HG03095 (cell line): ENCODE data around the gene PTPN6.

Experiments used
- ATAC-seq: cut with Tn5 transposase; IDR thresholded peaks from one replicate; pipeline ENCODE4 v1.9.1; 2021; ENCODE audit warnings: moderate library complexity; ENCODE audit not compliant: unreplicated experiment

Gene PTPN6

DNA sequence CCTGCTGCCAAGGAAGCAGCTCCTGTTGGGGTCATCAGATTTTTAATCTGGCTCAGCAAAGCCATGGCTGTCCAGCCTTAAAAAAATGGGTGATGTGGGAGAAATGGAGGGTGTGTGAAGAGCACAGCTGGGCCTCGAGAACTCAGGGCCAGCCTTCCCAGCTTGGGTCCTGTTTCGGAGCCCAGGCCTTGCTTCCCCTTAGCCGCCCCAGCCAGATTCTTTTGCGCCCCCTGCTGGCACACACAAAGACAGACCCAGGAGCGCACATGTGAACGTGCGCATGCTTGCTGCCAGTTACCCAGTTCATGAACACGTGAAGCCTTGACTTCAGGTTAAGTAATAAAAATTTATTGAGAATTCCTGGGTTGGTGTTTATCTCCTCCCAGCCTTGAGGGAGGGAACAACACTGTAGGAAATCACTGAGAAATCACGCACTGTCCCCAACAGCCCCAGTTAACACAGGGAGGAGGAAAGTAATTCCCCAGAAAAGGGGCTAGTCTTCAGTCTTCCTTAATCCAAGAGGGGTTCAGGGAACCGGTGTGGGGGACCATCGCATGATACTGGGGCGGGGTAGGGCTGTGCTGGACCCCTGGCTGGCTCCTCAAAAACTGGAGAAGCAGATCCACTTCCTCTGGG, 14.0 kb downstream of the PTPN6 start:
- no peak for ATAC-seq

DNA sequence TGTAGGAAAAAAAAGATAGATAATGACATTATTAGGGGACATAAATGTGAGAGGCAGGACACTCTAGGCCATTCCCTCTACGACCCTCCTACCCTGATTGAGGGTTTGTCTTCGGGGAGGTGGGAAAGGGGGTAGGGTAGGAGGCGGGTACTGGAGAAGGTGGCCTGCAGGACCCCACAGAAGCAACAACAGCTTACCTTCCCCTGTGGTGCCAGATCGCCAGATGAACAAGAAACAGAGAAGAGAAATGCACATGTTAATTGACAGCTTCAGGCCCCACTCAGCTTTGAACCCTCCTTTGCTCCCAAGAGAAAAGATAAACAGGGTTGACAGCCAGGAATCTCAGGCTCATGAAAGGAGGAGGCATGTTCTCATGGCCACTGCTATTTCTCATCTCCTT, 14.6 kb downstream of the PTPN6 start:
- ATAC-seq, result no peak

DNA sequence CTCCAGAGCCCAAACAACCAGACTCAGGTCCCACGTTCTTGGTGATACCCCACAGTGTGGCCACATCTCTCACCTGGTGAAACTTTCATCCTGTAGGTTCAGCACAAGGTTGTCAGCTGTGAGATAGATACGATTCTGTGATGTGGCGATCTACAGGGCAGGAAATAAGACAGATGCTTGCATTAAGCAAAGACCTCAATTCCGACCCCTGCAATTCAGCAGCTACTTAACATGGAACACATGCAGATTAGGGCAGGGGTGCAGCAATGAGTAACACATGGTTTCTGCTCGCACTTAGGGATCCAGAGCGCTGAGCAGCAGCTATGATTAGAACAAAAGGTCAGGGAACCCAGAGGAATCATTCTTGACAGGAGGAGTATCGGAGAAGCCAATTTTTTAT, 15.2 kb downstream of the PTPN6 start:
- ATAC-seq, result no peak

DNA sequence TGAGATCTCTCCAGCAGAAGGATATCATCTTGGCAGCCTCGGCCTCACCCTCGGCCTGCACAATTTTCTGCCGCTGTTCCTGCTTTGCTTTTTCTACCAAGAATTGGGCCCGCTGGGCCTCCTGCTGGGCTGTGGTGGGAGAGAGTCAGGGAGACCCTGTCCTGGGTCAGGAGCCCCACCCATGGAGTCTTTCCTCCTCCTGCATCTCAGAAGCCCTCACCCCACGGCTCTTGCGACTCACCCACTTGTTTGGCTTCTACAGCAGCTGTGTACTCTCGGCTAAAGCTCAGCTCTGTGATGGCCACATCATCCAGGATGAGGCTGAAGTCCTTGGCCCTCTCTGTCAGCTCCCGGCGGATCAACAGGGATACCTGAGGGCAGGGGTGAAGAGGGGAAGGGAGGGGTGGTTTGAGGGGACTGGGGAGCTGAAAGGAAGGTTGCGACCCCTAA, 16.5 kb downstream of the PTPN6 start:
- no peak for ATAC-seq

DNA sequence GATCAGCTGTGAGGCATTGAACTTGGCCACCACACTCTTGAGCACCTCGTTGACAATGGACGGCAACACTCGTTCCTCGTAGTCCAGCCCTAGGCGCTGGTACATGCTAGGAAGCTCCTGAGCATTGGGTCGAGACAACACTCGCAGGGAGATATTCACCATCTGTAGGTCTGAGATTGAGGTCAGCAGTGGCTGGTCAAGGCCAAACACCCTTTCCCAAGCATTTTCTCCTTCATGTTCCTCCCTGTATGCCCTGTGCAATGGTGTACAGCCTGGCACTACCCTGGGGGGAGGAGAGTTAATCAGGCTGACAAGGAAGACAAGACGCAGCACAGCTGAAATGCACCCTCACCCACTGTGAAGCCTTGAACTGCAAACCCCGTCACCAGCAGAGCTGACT, 17.3 kb downstream of the PTPN6 start:
- ATAC-seq, result no peak

DNA sequence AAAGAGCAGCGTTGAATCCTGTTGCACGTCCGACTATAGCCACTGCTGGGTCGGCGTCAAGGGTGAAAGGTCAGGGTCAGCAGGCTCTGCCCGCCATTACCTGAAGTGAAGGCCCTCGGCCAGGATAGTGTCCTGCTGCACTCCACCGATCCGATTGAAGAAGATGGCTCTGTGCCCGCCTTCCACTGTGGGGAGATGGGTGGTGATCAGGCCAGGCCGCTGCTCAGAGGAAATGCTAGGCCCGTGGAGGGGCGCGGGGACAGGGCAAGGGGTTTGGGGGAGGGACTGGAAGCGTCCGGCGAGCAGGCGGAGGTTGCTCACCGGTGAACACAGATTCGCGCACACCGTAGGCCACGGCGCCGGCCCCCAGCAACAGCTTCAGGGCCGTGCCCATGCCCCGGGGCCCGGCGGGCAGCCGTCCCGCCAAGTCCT, 19.0 kb downstream of the PTPN6 start:
- peak; percentile 1 for ATAC-seq

DNA sequence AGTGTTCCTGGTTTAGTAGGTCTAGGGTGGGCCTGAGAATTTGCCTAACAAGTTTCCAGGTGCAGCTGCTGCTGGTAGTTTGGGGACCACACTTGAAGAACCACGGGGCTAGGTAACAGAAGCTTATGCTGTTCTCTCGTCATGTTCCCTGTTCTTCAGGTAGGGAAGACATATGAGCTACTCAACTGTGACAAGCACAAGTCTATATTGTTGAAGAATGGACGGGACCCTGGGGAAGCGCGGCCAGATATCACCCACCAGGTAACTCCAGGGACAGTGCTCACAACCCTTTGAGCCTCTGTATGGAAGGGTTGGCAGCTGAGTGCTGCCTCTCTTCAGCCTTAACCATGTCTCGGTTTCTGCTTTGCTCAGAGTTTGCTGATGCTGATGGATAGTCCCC, 23.0 kb downstream of the PTPN6 start:
- no peak for ATAC-seq

DNA sequence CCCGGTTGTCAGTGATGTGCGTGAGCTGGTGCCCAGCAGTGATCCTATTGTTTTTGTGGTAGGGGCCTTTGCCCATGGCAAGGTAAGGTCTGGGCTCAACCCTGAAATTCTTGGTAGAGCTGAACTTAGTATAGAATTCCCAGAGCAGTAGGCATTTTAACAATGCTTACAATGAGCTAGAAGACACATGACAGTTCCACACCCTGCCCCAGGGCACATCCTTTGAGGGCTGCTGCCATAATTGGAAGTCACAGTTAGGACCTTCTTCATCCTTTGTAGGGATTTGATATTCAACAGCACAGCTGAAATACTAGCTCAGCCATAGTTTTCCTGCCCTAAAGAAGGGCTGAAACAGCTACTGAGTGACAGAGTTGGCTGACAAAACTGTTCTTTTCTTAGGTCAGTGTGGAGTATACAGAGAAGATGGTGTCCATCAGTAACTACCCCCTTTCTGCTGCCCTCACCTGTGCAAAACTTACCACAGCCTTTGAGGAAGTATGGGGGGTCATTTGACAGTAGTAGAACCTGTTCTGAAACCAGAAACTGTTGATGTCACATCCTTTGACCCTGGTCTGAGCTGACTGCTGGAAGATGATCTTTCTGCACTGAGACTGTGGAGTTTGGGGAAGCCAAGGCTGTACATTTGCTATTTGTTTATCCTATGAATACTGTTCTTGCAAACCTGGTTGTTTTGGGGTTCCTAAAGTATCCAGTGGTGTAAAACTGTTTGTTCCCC, 24.3 kb downstream of the PTPN6 start:
- ATAC-seq, result no peak

DNA sequence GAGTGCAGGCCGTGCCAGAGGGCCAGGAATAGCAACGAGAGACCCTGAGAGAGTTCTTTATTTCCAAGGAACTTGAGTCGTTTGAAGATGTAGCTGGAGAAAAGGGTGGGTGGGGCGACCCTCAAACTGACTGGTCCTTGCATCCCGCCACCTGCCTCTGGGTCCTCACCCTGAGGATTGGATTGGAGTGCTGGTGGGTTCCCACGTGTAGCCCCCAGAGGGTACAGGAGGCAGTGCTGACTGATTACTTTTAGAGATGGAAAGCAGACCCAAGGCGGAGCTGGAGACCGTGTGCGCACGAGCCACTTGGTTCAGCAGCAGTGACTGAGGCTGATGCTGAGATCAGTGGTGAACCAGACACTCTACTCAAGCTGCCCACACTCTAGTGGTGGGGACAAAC, 26.5 kb downstream of the PTPN6 start:
- ATAC-seq, result no peak

DNA sequence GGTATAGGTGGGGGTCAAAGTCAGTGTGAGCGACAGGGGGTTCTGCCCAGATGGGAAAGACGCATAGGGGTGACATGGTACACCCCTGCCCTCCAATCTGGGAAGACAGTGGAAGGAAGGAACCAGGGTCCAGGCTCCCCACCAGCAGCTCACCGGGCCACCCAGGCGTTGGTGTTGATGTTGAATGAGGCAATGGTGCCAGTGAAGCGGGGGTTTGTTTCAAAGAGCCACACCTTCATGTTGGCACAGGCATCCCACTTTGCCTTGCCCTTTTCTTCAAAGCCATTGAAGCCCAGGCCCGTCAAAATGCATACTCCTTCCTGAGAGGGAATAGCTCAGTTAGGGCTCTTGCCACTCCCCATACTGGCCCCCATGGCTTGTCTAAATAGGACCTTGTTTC, 27.0 kb downstream of the PTPN6 start:
- no peak for ATAC-seq

DNA sequence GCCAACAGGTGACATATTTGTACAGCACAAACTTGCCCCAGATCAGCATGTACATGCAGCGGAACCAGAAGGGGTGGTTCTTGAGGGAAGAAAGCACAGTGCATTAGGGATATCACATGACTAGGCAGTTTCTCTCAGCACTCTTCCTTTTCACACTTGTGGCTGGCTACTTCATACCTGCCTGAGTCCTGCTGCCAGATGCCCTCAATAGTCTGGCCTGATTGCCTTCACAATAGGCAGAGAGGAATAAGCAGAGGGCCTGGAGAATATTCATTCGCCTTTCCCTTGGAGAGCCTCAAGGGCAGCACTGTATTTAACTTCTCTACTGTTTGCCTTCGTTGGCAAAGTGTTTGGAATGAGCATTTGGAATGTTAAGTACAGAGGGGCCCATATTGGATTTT, 27.5 kb downstream of the PTPN6 start:
- no peak for ATAC-seq

DNA sequence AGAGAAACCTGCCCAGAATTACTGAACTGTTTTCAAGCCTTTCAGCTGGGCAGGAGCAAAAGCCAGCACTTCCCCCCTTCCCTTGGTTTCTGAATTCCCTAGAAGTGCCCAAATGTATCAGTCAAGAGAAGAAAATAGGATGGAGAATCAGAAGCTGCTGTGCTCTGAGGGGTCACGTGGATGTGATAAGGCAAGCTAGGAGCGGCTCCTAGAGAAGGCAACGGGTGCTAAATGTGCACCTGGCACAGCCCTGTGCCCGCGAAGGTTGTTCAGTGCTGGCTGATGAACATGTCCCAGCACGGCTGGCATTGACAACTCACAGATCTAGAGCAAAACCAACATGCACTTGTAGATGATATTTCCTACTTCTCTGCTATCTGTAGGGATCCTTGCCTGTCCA, 27.9 kb downstream of the PTPN6 start:
- no peak for ATAC-seq

DNA sequence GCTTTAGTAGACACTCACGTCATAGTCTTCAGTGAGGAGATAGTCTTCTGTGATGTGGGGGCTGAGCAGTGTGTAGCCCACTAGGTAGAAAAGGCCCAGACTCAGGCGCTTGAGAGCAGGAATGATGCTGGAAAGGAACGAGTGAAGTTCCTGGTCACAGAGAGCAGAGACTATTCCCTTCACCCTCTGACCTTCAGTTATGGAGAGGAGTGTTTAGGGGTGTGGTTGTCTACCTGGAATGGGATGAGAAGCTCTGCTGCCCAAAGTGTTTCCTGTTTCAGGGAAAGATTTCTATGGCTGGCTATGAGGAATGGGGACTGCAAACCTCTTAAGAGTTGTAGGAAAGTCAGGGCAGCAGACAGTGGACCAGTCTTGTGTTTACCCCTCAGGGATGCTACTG, 28.3 kb downstream of the PTPN6 start:
- ATAC-seq, result no peak

DNA sequence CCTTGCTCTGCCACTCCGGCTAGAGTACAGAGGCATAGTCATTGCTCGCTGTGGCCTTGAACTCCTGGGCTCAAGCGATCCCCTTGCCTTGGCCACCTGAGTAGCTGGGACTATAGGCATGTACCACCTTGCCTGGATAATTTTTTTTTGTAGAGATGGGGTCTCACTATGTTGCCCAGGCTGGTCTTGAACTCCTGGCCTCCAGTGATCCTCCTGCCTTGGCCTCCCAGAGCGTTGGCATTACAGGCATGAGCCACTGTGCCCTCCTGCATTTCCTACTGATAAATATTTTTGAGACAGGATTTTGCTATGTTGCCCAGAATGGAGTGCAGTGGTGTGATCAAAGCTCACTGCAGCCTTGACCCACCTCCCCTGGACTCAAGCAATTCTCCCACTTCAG, 28.9 kb downstream of the PTPN6 start:
- ATAC-seq, result no peak

DNA sequence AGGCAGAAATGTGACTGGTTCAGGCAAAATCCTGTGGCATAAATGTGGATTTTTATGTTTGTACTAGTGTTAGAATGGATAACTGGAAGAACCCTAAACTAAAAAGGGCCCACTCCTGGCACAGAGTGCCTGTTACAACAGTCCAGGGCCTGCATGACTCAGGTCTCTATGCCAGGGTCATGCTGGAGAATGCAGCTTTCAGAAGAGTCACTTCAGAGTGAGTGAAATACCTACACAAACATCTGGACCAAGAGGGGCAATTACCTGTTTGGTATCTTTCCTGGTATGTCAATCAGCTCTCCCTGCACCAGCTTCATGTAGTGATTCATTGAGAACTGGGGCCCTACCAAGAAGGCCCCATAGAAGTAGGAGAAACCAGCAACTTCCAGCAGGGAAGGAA, 29.6 kb downstream of the PTPN6 start:
- no peak for ATAC-seq

DNA sequence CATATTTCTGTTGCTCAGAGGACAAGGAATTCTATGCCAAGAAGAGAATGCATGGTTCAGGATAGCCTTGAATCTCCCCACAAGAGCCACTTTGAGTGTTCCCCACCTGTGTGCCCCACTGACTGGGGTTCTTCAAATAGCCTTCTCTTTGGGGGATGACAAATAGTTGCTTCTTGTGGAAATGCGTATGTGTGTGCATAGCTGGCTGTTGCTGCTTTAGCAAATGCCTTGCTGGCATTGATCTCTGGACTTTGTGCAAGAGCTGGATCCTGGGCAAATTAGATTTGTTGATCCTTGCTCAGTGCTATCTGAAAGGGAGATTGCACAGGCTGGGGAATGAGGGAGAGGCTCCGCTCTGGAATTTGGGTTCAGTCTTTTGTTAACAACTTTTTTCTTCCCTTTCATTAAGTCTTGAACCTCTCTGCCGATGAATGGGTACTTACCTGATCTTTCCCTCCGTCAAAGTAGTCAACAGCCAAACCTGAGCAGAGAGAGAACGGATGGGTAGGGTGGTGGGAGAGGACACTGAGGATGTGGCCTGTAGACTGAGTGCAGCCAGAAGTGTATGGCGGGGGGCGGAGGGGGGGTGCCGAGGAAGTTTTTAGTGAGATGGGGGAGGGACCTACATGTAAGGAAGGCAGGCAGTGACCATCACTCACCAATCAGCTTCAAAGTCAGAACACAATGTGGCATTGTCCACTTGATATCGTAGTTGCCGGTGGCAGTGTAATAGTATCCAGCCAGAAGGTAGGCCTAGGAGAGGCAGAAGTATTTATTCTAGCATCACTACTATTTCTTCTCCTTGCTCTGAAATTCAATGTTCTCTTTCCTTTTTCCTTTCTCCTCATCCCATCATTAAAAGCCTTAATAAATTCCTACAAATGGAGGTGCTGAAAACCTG, 30.2 kb downstream of the PTPN6 start:
- ATAC-seq, result no peak

DNA sequence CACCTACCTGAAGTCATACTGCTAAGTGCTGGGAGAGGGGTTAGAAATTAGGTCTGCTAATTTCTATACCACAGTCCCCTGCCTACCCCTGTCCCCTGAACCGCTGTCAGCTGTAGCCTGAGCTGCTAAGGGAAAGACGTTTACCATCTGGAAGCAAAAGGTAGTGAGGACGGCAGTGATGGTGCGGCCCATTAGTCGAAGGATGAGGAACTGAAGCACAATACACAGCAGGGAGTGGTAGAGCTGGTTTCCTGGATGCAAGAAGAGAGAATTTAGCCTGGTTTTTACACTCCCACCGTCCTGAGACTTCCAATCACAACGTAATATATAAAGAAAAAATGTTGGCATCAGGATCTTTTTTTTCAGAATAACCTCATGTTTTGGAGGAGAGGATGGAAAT, 31.4 kb downstream of the PTPN6 start:
- ATAC-seq, result no peak

DNA sequence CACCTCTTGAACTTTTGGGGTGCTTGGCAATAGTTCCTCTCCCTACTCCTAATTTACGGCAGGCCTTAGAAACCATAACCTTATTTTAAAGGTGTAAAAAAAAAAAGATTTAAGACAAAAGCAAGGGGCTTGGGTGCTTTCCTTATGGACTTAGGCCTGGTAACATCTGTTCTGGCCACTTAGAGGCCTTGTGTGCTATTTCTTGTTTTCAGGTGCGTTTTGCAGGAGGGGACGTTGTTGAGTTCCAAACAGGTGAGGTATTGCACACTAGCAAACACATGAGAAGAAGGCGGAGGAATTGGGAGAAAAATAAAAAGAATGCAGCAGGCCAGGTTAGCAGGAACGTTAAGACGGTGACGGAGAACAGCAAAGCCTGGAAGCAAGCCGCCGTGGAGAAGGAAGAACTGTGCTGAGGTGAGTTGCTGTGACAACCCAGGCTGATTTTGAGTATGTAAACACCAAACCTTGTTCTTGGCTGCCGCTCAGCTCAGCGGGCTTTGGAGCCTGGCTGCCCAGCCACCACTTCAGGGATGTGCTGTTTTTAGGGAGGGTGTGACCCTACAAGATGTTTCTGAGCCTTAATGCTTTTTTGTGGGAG, 36.9 kb downstream of the PTPN6 start:
- no peak for ATAC-seq

DNA sequence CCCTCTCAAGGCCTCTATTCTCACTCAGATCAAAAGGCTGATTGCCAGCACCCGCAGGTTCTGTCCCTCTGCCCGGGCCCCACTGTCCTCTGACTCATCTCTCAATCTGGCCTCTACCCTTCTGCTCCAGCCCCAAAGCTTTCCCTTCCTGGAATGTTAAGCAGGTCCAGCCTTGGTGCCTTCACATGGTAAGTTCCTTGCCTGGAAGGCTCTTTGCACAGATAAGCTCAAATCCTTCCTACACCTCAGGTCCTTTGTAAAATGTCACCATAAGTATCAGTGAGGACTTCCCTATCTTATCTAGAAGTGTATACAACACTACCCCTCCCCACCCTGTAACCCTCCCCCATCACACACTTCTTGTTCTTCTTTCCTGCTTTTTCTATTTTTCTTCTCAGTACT, 44.9 kb downstream of the PTPN6 start:
- ATAC-seq, result no peak

DNA sequence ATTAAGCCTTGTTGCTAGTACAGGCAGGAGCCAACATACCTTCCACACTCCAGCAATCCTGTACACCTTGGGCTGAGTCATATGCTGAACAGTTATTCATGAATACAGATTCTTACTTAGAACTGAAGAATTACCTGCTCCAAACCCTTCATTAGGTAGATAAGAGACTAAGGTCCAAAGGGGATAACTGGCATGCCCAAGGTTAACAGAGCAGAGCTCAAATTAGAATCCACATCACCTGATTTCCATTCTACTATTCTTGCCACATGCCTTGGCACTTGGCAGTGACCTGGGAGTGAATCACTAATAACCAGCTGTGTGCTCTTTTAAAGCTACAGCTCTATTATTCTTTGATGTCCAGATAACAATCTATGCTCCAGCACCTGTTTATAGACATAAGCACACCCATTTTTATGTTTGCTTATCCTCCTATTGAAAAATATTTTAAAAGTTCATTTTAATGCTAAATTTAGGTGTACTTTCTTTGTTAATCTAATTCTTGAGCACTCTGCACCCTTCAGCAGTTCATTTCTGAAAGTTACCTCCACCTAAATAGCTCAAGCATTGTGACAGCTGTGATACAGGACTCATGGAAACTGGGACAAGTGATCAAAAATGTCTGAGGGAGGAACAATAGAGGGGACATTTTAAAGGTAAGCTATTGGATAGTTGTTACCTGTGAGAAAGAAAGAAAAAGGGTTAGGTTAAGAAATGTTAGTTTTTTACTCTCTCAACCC, 47.7 kb downstream of the PTPN6 start:
- no peak for ATAC-seq
